Forelimb muscle (tissue), 1 donor: ENCODE measurements around the gene OBSL1. TPM values are rescaled to one million over a fixed set of nuclear protein-coding genes. Genes with fewer than 3 reads are reported as not detected.
A peak's percentile ranks its signal among the peaks of the same experiment; 100 is the strongest.

ENCODE experiments used
- DNase-seq: peaks from one replicate; pipeline ENCODE4 v3.0.0-alpha.2; 2013; ENCODE audit warnings: low read depth
- polyA plus RNA-seq: library from polyadenylated mRNA; unstranded; fragments of 120-200 nt; gene quantifications from one replicate; pipeline ENCODE4 v1.2.1, GENCODE V29; 2013; ENCODE audit not compliant: insufficient read length

The OBSL1 gene
- polyA plus RNA-seq, 1 donor, result 138 TPM

- DNase-seq, result no peak
Measured at GRCh38 chr2:219565130-219566080, 5.9 kb downstream of the OBSL1 start.

GRCh38 chr2:219563271-219563928, 7.9 kb downstream of the OBSL1 start:
- DNase-seq, result no peak

- no peak for DNase-seq
Measured at GRCh38 chr2:219562049-219563020, 9.0 kb downstream of the OBSL1 start.

- no peak for DNase-seq
Measured at GRCh38 chr2:219561179-219562048, 9.9 kb downstream of the OBSL1 start.

GRCh38 chr2:219560893-219561178, 10.5 kb downstream of the OBSL1 start:
- DNase-seq, result no peak

- DNase-seq, result no peak
Measured at GRCh38 chr2:219560037-219560892, 11.1 kb downstream of the OBSL1 start.

GRCh38 chr2:219559156-219559915, 12.0 kb downstream of the OBSL1 start:
- no peak for DNase-seq

GRCh38 chr2:219557791-219558785, 13.3 kb downstream of the OBSL1 start:
- DNase-seq, result no peak

GRCh38 chr2:219557320-219557719, 14.0 kb downstream of the OBSL1 start:
- DNase-seq, result no peak

GRCh38 chr2:219556413-219556812, 14.9 kb downstream of the OBSL1 start:
- no peak for DNase-seq

GRCh38 chr2:219555956-219556355, 15.4 kb downstream of the OBSL1 start:
- DNase-seq, result no peak

- DNase-seq, result no peak
Measured at GRCh38 chr2:219554350-219554749, 17.0 kb downstream of the OBSL1 start.

- no peak for DNase-seq
Measured at GRCh38 chr2:219553463-219553963, 17.8 kb downstream of the OBSL1 start.

GRCh38 chr2:219553168-219553417, 18.2 kb downstream of the OBSL1 start:
- DNase-seq, result no peak

GRCh38 chr2:219552382-219553167, 18.8 kb downstream of the OBSL1 start:
- peak; percentile 41 for DNase-seq

GRCh38 chr2:219551441-219552381, 19.6 kb downstream of the OBSL1 start:
- DNase-seq, result no peak
